ENCODE data around the gene SCN1B. TPM values are rescaled to one million over a fixed set of nuclear protein-coding genes. Genes with fewer than 3 reads are reported as not detected.
"Not testable (repeated sequence)": the region's sequence is repeated elsewhere in the genome, so short reads cannot be mapped to it uniquely, and the experiment has no call there.

SCN1B gene
- total RNA-seq, 1 donor from 2014 or later = 8.6 TPM

GRCh38 chr19:35011737-35012682, 18.3 kb upstream of the SCN1B start:
- no peak overlapping the region for H3K4me3 ChIP-seq
- no peaks in the 10 kb centered on the region for H3K27me3 ChIP-seq
- peaks cover 0 to 44% of the 10 kb centered on the region in 2 donors for H3K36me3 ChIP-seq
- peak overlapping the region; percentile 21 for H3K27ac ChIP-seq
- H3K9me3 ChIP-seq = no peaks in the 10 kb centered on the region
- DNase-seq (ENCODE audit: extremely low spot score in 2 of 2) = no peak
- intact Hi-C loops (cut with DNase I) = loop anchor here (2.0 kb wide), 2 partner anchors 39 to 79 kb away; no protein-coding TSS in a partner anchor
- TF ChIP-seq, protein P1, sequence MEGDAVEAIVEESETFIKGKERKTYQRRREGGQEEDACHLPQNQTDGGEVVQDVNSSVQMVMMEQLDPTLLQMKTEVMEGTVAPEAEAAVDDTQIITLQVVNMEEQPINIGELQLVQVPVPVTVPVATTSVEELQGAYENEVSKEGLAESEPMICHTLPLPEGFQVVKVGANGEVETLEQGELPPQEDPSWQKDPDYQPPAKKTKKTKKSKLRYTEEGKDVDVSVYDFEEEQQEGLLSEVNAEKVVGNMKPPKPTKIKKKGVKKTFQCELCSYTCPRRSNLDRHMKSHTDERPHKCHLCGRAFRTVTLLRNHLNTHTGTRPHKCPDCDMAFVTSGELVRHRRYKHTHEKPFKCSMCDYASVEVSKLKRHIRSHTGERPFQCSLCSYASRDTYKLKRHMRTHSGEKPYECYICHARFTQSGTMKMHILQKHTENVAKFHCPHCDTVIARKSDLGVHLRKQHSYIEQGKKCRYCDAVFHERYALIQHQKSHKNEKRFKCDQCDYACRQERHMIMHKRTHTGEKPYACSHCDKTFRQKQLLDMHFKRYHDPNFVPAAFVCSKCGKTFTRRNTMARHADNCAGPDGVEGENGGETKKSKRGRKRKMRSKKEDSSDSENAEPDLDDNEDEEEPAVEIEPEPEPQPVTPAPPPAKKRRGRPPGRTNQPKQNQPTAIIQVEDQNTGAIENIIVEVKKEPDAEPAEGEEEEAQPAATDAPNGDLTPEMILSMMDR (IDR thresholded peaks at IDR 0.05) = no peak
- peaks cover 23% of the 10 kb centered on the region for H3K4me1 ChIP-seq

DNA sequence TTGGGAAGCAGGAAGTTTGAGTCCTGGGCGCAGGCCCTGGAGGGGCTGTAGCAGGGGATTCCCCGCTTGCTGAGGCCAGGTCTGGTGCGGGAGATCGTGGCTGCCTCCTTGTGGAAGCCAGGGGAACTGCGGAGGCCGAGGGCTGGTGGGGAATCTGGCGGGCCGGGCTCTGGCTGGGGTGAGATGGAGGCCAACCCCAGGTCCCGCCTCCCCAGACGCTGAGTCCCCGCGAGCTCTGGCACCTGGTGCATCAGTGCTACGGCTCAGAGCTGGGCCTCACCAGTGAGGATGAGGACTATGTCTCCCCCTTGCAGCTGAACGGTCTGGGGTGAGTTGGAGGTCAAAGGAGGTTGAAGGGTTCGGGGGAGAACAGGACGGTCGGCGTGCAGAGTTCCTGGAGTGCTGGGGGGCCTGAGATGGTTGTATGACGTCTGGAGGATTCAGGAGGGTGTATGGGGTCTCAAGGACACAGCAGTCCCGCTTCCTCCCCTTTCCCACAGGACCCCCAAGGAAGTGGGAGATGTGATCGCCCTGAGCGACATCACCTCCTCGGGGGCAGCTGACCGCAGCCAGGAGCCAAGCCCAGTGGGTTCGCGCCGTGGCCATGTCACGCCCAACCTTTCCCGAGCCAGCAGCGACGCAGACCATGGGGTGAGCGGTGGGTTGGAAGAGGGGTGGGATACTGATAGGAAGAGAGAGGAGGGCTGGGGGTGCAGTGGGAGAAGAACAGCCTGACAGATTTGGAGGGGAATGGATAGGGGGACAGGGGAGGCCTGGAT, 17.0 kb upstream of the SCN1B start:
- intact Hi-C loops (cut with DNase I) = loop anchor here (2.0 kb wide), 2 partner anchors 40 to 78 kb away; no protein-coding TSS in a partner anchor
- no peak for TF ChIP-seq POLR2A (IDR thresholded peaks at IDR 0.05)
- TF ChIP-seq, protein P1 (IDR thresholded peaks at IDR 0.05) = peak; percentile 79 to 96 (median 91)
- TF ChIP-seq POLR2AphosphoS5 (IDR thresholded peaks at IDR 0.05; ENCODE audit: insufficient read depth in 1 of 2, low read depth in 1 of 2) = peak in 1 of 2 donors; percentile 41
- no peak for DNase-seq (ENCODE audit: extremely low spot score in 2 of 2)
- H3K4me1 ChIP-seq = peaks cover 22% of the 10 kb centered on the region
- H3K36me3 ChIP-seq = peaks cover 0 to 55% of the 10 kb centered on the region in 2 donors
- H3K27ac ChIP-seq = peak overlapping the region; percentile 21
- H3K9me3 ChIP-seq = no peaks in the 10 kb centered on the region
- H3K4me3 ChIP-seq = no peak overlapping the region
- no peaks in the 10 kb centered on the region for H3K27me3 ChIP-seq

GRCh38 chr19:35013820-35014754, 16.2 kb upstream of the SCN1B start:
- H3K4me1 ChIP-seq = peaks cover 18% of the 10 kb centered on the region
- intact Hi-C loops (cut with DNase I) = loop anchor here (2.0 kb wide), 2 partner anchors 41 to 77 kb away; no protein-coding TSS in a partner anchor

GRCh38 chr19:35014774-35015173, 15.5 kb upstream of the SCN1B start:
- H3K4me1 ChIP-seq = peaks cover 18% of the 10 kb centered on the region
- H3K27ac ChIP-seq; DNase-seq (ENCODE audit: extremely low spot score in 2 of 2); H3K27me3 ChIP-seq; H3K9me3 ChIP-seq; H3K4me3 ChIP-seq; intact Hi-C loops (cut with DNase I): not testable (repeated sequence)
- H3K36me3 ChIP-seq = peaks cover 0 to 61% of the 10 kb centered on the region in 2 donors

More at GRCh38 chr19:35013820-35014754, 16.2 kb upstream of the SCN1B start:
- DNase-seq (ENCODE audit: extremely low spot score in 2 of 2) = no peak
- no peaks in the 10 kb centered on the region for H3K27me3 ChIP-seq
- H3K36me3 ChIP-seq = peaks cover 0 to 61% of the 10 kb centered on the region in 2 donors
- H3K9me3 ChIP-seq = no peaks in the 10 kb centered on the region
- peak overlapping the region; percentile 17 for H3K27ac ChIP-seq
- H3K4me3 ChIP-seq = no peak overlapping the region
- TF ChIP-seq POLR2A (IDR thresholded peaks at IDR 0.05) = no peak
- TF ChIP-seq POLR2AphosphoS5 (IDR thresholded peaks at IDR 0.05; ENCODE audit: insufficient read depth in 1 of 2, low read depth in 1 of 2) = peak in 1 of 2 donors; percentile 24
- TF ChIP-seq, protein P1 (IDR thresholded peaks at IDR 0.05) = no peak
